Omental fat pad (tissue), 4 donors: ENCODE results near the gene PTGER3. TPM values are rescaled to one million over a fixed set of nuclear protein-coding genes. Genes with fewer than 3 reads are reported as not detected.
"Not testable (repeated sequence)": the region's sequence is repeated elsewhere in the genome, so short reads cannot be mapped to it uniquely, and the experiment has no call there.

Experiments
- ATAC-seq: fragments of 150-250 bp; one replicate; pipeline ENCODE4 v1.9.1; 2016; ENCODE audit warnings: mild to moderate bottlenecking, moderate library complexity; ENCODE audit not compliant: low FRiP score
- DNase-seq: peaks from one replicate; pipeline ENCODE4 v3.0.0-alpha.2; 2019; ENCODE audit warnings: low spot score
- total RNA-seq, 4 donors: library from RNA; depleted of rRNA; stranded (reverse); fragments of >200 nt; gene quantifications; one replicate each; pipeline ENCODE4 v1.1.0, GENCODE V29; 2016
- TF ChIP-seq, protein P1 (sequence below), 3 donors: fragments of 450-650 bp; IDR thresholded peaks; one replicate each; pipeline ENCODE4 v1.5.1; 2016 to 2017; ENCODE audit warnings: antibody characterized with exemption in 3 of 3, mild to moderate bottlenecking in 3 of 3, moderate library complexity in 2 of 3

Gene PTGER3
- total RNA-seq, 4 donors from 2014 or later, result 27.0 to 343 (median 174) TPM

DNA sequence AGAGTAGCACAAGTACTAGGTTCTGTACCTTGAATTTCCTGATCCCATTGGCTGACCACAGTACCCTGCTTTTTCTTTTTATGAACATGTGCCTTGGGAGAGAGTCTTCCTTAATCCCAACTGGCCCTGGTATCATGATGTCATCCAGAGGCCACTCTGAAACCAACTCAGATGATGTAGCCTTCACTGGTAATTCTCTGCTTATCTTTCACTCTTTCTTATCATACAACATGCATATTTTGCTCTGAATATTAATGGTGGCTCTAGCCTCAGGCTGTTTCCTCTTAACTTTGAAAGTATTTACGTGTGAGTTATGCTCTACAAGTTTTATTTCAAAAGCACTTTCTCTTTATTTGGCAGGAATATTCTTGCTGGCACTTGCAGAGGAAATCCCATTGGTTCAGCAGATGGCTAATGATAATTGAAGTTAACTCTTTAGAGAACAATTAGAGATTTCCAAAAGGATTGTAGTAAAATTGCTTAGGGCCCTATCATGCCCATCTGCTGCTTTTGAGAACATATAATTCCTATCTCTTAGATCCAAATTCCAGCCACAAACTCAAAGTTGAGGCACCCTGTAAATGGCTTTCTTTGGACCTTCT lies 86.1 kb downstream of the PTGER3 start:
- no peak for ATAC-seq
- TF ChIP-seq, protein P1, sequence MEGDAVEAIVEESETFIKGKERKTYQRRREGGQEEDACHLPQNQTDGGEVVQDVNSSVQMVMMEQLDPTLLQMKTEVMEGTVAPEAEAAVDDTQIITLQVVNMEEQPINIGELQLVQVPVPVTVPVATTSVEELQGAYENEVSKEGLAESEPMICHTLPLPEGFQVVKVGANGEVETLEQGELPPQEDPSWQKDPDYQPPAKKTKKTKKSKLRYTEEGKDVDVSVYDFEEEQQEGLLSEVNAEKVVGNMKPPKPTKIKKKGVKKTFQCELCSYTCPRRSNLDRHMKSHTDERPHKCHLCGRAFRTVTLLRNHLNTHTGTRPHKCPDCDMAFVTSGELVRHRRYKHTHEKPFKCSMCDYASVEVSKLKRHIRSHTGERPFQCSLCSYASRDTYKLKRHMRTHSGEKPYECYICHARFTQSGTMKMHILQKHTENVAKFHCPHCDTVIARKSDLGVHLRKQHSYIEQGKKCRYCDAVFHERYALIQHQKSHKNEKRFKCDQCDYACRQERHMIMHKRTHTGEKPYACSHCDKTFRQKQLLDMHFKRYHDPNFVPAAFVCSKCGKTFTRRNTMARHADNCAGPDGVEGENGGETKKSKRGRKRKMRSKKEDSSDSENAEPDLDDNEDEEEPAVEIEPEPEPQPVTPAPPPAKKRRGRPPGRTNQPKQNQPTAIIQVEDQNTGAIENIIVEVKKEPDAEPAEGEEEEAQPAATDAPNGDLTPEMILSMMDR (IDR thresholded peaks at IDR 0.05), result no peak
- DNase-seq, result no peak

DNA sequence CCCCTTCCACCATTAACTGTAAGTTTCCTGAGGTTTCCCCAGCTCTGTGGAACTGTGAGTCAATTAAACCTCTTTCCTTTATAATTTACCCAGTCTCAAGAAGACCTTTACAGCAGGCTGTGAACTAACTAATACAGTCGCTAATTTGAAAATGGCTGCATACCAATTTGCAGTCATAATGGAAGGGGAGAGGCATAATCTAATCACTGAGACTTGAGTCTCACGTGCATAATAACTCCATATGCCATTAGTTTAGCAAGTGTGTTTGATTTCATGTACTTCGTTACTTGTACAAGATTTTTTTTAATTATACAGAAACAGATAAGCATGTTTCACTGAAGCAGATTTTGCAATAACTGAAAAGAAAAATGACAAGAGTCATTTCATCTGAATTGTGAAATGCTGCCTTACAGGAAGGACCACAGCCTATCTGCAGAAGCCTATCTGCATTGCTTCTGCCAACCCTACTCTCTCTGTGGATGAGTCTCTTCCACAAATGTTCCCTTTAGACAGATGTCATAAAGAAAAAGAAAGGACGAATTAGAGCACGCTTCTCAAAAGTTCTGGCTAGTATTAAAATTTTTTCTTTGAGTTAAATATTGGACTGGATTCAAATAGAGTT lies 99.1 kb downstream of the PTGER3 start:
- DNase-seq (no peak), ATAC-seq (peak; percentile 74)
- TF ChIP-seq, protein P1 (IDR thresholded peaks at IDR 0.05), result no peak

DNA sequence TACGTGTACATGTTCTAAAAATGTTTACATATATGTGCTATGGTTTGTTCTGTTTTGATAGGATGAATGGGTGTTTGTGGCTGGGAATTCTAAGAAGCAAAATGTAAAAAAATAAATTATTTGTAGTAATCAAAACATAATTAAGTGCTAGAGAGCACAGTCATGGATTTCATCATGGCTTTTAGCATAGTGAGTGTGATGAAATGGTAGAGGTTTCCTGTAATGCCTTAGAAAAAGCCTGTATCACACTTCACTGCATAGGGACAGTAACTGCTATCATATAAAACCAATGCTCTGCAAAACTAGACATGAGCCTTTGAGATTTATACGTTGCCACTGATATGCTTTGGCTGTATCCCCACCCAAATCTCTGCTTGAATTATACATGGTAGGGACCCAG lies 99.8 kb downstream of the PTGER3 start:
- no peak for DNase-seq
- TF ChIP-seq, protein P1 (IDR thresholded peaks at IDR 0.05), result no peak
- no peak for ATAC-seq

DNA sequence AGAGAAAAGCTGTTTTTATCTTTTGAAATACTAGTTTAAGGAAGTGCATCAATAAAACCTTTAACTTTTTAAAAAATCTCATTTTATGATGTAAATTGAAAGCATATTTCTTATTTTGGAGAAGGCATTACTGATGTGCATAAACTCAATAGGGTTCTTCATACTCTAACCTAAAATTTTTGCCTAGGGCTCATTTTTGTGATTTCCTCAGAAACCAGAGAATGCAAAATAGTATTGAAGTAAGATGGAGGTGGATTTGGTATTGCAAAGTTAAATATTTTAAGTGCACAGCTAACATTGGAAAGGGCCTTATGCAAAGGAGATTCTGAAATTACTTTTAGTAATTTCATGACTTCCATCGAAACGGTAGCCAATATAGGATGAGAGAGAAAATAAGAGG lies 101.9 kb downstream of the PTGER3 start:
- ATAC-seq, result no peak
- no peak for DNase-seq
- TF ChIP-seq, protein P1 (IDR thresholded peaks at IDR 0.05), result no peak

DNA sequence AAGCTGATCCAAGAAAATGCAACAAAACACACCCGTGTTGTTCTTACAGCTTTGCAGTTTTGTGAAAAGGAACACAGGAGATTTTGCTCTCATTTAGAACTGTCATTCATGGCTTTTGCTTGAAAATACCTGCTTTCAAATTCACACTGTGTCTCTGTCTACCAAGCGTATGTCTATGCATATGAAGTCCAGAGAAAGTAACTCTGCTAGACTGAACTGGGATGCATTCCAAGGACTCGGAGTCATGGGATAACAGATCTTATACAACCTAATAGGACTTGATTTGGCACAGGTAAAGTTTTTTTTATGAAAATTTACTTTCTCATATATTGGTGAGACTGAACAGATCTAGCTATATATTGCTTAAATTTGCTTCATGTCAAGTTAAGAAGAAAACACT lies 102.4 kb downstream of the PTGER3 start:
- ATAC-seq, result no peak
- TF ChIP-seq, protein P1 (IDR thresholded peaks at IDR 0.05), result no peak
- no peak for DNase-seq

DNA sequence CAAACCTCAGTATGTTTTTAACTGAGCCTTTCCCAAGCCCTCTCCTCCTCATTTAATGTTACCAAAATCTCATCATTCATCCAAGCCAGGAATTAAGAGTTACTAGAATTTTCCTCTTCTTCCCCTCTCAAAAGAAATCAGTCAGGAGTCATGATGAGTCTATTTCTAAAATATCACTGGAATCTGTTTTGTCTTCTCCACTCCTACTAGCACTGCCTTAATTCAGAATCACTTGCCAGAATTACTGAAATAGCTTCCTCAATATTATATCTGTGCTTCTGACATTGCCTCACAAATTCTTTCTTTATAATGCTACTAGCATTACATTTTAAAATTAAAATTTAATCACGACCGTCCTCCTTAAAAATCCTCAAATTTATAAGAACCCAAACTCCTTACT lies 106.1 kb downstream of the PTGER3 start:
- ATAC-seq, result peak; percentile 86
- DNase-seq, result no peak
- TF ChIP-seq, protein P1 (IDR thresholded peaks at IDR 0.05), result no peak

DNA sequence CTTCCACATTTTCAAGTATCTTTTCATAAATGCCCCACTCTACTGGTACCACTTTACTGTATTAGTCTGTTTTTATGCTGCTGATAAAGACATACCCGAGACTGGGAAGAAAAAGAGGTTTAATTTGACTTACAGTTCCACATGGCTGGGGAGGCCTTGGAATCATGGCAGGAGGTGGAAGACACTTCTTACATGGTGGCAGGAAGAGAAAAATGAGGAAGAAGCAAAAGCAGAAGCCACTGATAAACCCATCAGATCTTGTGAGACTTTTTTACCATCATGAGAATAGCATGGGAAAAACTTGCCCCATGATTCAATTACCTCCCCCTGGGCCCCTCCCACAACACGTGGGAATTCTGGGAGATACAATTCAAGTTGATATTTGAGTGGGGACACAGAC lies 107.2 kb downstream of the PTGER3 start:
- not testable (repeated sequence) for DNase-seq, ATAC-seq
